ENCODE measurements around the gene SCRN1.

The SCRN1 gene

GRCh38 chr7:29958667-29959358 is 30.8 kb downstream of the SCRN1 start:
- H3K4me3 ChIP-seq (replicated peaks; ENCODE audit: low read depth, low read length), result no peak overlapping the region
- no peak for TF ChIP-seq CTCF (IDR thresholded peaks at IDR 0.05; ENCODE audit: low read length, missing control alignments)
- DNase-seq (ENCODE audit: low read depth), result no peak

GRCh38 chr7:29957521-29958310 is 31.9 kb downstream of the SCRN1 start:
- no peak overlapping the region for H3K4me3 ChIP-seq (replicated peaks; ENCODE audit: low read depth, low read length)
- no peak for TF ChIP-seq CTCF (IDR thresholded peaks at IDR 0.05; ENCODE audit: low read length, missing control alignments)

GRCh38 chr7:29956487-29956836 is 33.1 kb downstream of the SCRN1 start:
- DNase-seq (ENCODE audit: low read depth), result no peak
- H3K4me3 ChIP-seq (replicated peaks; ENCODE audit: low read depth, low read length), result no peak overlapping the region
- no peak for TF ChIP-seq CTCF (IDR thresholded peaks at IDR 0.05; ENCODE audit: low read length, missing control alignments)

More at GRCh38 chr7:29957521-29958310, 31.9 kb downstream of the SCRN1 start:
- no peak for DNase-seq (ENCODE audit: low read depth)

GRCh38 chr7:29955799-29956486 is 33.7 kb downstream of the SCRN1 start:
- DNase-seq (ENCODE audit: low read depth), result no peak
- TF ChIP-seq CTCF (IDR thresholded peaks at IDR 0.05; ENCODE audit: low read length, missing control alignments), result no peak
- no peak overlapping the region for H3K4me3 ChIP-seq (replicated peaks; ENCODE audit: low read depth, low read length)

- no peak for DNase-seq (ENCODE audit: low read depth)
- no peak overlapping the region for H3K4me3 ChIP-seq (replicated peaks; ENCODE audit: low read depth, low read length)
- no peak for TF ChIP-seq CTCF (IDR thresholded peaks at IDR 0.05; ENCODE audit: low read length, missing control alignments)
Measured at GRCh38 chr7:29955075-29955792, 34.4 kb downstream of the SCRN1 start.

- no peak overlapping the region for H3K4me3 ChIP-seq (replicated peaks; ENCODE audit: low read depth, low read length)
- no peak for TF ChIP-seq CTCF (IDR thresholded peaks at IDR 0.05; ENCODE audit: low read length, missing control alignments)
- DNase-seq (ENCODE audit: low read depth), result peak; percentile 33
Measured at GRCh38 chr7:29953726-29954347, 35.8 kb downstream of the SCRN1 start.

All from fibroblast of pulmonary artery (primary cell).